Colonic mucosa (tissue), 4 donors: ENCODE data around the gene PEX26. TPM values are rescaled to one million over a fixed set of nuclear protein-coding genes. Genes with fewer than 3 reads are reported as not detected.
A peak's percentile ranks its signal among the peaks of the same experiment; 100 is the strongest.

ENCODE experiments used
- DNase-seq: peaks from one replicate; pipeline ENCODE4 v3.0.0-alpha.2; 2020
- H3K27ac ChIP-seq: fragments of 200-600 bp; one replicate; pipeline ENCODE4 v1.8.0; 2021
- H3K27me3 ChIP-seq: fragments of 200-600 bp; one replicate; pipeline ENCODE4 v1.8.0; 2021
- H3K36me3 ChIP-seq: fragments of 200-600 bp; one replicate; pipeline ENCODE4 v1.8.0; 2021
- H3K4me1 ChIP-seq: fragments of 200-600 bp; one replicate; pipeline ENCODE4 v1.8.0; 2021; ENCODE audit warnings: mild to moderate bottlenecking
- H3K4me3 ChIP-seq: fragments of 200-600 bp; one replicate; pipeline ENCODE4 v1.8.0; 2021
- H3K9ac ChIP-seq, 2 donors: one replicate each; pipeline ENCODE4 v1.7.0; 2013; ENCODE audit warnings: control low read depth in 2 of 2, low read depth in 2 of 2, low read length in 2 of 2
- H3K9me3 ChIP-seq: fragments of 200-600 bp; one replicate; pipeline ENCODE4 v1.8.0; 2021
- intact Hi-C: fragments of 100-400 bp; cut with DNase I; formaldehyde crosslinking; loops from one replicate; pipeline ENCODE4 v1.14.1; 2022
- total RNA-seq, 2 donors: library from RNA; stranded (reverse); fragmentation: NEBNext Ultra II Directional in 1 of 2; extraction: Animal tissue kit (Norgen Biotek cat#: 25700) in 1 of 2; gene quantifications; one replicate each; pipeline ENCODE4 v1.2.1, GENCODE V29; 2021
- TF ChIP-seq, protein P1 (sequence below): fragments of 200-600 bp; IDR thresholded peaks from one replicate; pipeline ENCODE4 v1.8.0; 2022; ENCODE audit warnings: antibody characterized with exemption, mild to moderate bottlenecking
- donor health status: healthy.
- donor health status: DM: no; HTN: no; CAD: no.
- donor health status: DM: no; HTN: no; CAD: no.

The PEX26 gene
- total RNA-seq, 2 donors from 2014 or later, result 86.7 to 128 TPM

DNA sequence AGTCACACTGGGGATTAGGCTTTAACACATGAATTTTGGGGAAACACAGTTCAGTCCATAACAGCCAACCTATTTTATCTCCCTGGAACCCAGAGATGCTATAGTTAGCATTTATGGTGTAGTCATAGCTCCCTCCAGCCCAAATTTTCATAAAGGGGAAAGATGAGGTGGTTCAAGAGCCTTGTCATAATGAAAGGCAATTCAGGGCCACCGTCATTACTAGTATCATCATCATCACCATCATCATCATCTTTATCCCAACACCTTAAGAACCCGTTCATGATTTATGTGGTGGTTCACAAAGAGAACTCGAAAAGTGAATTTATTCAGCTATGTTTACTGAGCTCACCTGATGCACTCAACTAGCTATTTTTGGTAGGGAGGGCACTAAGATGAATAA lies 30.4 kb downstream of the PEX26 start:
- Histone ChIP-seq H3K27ac (no peak overlapping the region), H3K27me3 (peaks cover 18% of the 10 kb centered on the region), H3K9me3 (no peaks in the 10 kb centered on the region), H3K9ac (no peak overlapping the region), H3K36me3 (no peaks in the 10 kb centered on the region), H3K4me3 (no peak overlapping the region), H3K4me1 (no peaks in the 10 kb centered on the region)
- TF ChIP-seq, protein P1, sequence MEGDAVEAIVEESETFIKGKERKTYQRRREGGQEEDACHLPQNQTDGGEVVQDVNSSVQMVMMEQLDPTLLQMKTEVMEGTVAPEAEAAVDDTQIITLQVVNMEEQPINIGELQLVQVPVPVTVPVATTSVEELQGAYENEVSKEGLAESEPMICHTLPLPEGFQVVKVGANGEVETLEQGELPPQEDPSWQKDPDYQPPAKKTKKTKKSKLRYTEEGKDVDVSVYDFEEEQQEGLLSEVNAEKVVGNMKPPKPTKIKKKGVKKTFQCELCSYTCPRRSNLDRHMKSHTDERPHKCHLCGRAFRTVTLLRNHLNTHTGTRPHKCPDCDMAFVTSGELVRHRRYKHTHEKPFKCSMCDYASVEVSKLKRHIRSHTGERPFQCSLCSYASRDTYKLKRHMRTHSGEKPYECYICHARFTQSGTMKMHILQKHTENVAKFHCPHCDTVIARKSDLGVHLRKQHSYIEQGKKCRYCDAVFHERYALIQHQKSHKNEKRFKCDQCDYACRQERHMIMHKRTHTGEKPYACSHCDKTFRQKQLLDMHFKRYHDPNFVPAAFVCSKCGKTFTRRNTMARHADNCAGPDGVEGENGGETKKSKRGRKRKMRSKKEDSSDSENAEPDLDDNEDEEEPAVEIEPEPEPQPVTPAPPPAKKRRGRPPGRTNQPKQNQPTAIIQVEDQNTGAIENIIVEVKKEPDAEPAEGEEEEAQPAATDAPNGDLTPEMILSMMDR, result no peak
- intact Hi-C loops, result no loop called here
- DNase-seq, result no peak

DNA sequence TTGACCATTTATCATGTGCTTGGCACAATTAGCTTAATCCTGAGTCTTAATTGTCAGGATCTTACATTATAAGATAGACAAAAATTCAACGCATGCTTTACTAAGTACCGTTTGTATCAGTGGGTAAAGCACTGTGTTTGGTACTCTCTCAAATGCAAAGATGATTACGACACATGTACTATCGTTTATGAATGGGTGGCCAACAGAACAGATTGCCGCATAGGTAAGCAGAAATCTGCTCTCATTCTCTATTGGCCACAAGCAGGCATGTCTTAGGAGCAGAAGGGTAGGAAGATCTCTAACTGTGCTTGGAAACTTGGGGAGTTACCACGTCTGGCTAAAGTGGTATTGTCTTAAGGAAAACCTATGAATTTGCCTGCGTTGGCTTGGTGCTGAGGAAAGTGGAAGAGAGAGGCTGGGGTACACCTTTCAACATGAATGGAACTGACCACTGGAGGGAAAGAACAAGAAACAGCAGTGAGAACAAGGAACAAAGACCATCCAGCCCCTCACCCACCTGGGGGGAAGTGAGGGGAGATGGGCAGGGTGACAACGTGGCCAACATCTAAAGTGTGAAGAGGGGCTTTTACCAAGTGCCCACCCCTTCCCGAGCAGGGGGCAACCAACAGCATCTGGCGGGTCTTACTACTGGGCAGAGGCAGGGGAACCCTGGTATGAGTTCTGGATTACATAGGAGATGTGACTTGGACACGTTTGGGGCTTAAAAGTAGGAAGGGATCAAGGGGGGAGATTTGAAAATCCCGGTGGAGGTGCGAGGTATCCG lies 31.8 kb downstream of the PEX26 start:
- Histone ChIP-seq H3K36me3 (no peaks in the 10 kb centered on the region), H3K4me3 (peak overlapping the region; percentile 36), H3K9me3 (no peaks in the 10 kb centered on the region), H3K27ac (no peak overlapping the region), H3K4me1 (no peaks in the 10 kb centered on the region), H3K27me3 (peaks cover 18% of the 10 kb centered on the region), H3K9ac (peak overlapping the region in 1 of 2 donors; percentile 31)
- TF ChIP-seq, protein P1, result no peak
- intact Hi-C loops, result no loop called here
- DNase-seq, result no peak

- Histone ChIP-seq H3K27me3 (peaks cover 18% of the 10 kb centered on the region), H3K36me3 (no peaks in the 10 kb centered on the region), H3K4me3 (peak within 1 kb of the TSS; percentile 36), H3K27ac (no peak within 1 kb of the TSS), H3K9me3 (no peaks in the 10 kb centered on the region), H3K4me1 (no peaks in the 10 kb centered on the region), H3K9ac (peak within 1 kb of the TSS in 1 of 2 donors; percentile 31)
- DNase-seq, result no peak
- TF ChIP-seq, protein P1, result no peak
- intact Hi-C loops, result no loop called here
Measured at GRCh38 chr22:18110194-18110953, 32.6 kb downstream of the PEX26 start, which contains the start of gene TUBA8. TUBA8 (plus strand) TSS chr22:18110809; CDS start chr22:18110866, 57 bp downstream.

GRCh38 chr22:18110954-18111758 lies 33.4 kb downstream of the PEX26 start:
- TF ChIP-seq, protein P1, result no peak
- peak overlapping the region in 1 of 2 donors; percentile 24 for H3K9ac ChIP-seq
- H3K27ac ChIP-seq, result no peak overlapping the region
- no peaks in the 10 kb centered on the region for H3K9me3 ChIP-seq
- H3K27me3 ChIP-seq, result peaks cover 18% of the 10 kb centered on the region
- DNase-seq, result no peak
- H3K4me3 ChIP-seq, result peak overlapping the region; percentile 36
- no peaks in the 10 kb centered on the region for H3K36me3 ChIP-seq
- intact Hi-C loops, result no loop called here
- no peaks in the 10 kb centered on the region for H3K4me1 ChIP-seq

DNA sequence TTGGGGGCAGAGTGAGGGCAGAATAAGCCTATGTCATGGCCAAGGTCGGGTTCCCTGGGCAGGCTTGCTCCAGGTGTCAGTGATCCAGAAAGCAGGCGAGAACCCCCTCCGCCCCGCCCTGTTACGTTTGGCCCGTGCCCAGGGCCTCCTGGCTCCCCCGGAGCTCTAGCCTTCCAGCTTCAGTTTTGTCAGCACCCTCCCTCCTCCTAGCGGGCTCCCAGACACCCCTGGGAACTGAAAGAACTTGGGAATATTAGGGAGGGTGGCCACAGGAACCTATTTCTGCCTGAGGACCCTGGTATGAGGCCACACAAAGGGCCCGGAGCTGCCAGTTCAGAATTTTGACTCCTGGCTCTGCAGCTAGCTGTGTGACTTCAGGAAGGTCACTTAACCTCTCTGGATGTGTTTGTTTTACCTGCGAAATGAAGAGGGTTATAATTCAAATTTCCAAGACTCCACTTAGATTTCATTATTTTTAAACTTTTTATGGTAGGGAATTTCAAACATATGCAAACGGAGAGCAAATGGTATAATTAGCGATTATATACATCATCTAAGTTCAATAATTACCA lies 34.1 kb downstream of the PEX26 start:
- intact Hi-C loops, result no loop called here
- no peak overlapping the region for H3K4me3 ChIP-seq
- H3K4me1 ChIP-seq, result no peaks in the 10 kb centered on the region
- peaks cover 18% of the 10 kb centered on the region for H3K27me3 ChIP-seq
- DNase-seq, result no peak
- H3K36me3 ChIP-seq, result no peaks in the 10 kb centered on the region
- no peaks in the 10 kb centered on the region for H3K9me3 ChIP-seq
- TF ChIP-seq, protein P1, result no peak
- H3K27ac ChIP-seq, result no peak overlapping the region
- no peak overlapping the region for H3K9ac ChIP-seq
